Measurements from ENCODE around the gene MDM2. TPM values are rescaled to one million over a fixed set of nuclear protein-coding genes. Genes with fewer than 3 reads are reported as not detected.

Gene MDM2
- total RNA-seq, 1 donor from 2014 or later: 113 TPM

- TF ChIP-seq CTCF (IDR thresholded peaks at IDR 0.05; ENCODE audit: unreplicated experiment): no peak
- DNase-seq (ENCODE audit: low spot score): no peak
- no peak overlapping the region for H3K4me3 Mint-ChIP-seq (ENCODE audit: unreplicated experiment)
- no peak overlapping the region for H3K27ac Mint-ChIP-seq (ENCODE audit: unreplicated experiment)
- H3K4me1 Mint-ChIP-seq (ENCODE audit: unreplicated experiment): no peaks in the 10 kb centered on the region
- H3K27me3 Mint-ChIP-seq (ENCODE audit: unreplicated experiment): no peaks in the 10 kb centered on the region
- peaks cover 21% of the 10 kb centered on the region for H3K36me3 Mint-ChIP-seq (ENCODE audit: low read depth, unreplicated experiment)
- no peaks in the 10 kb centered on the region for H3K9me3 Mint-ChIP-seq (ENCODE audit: unreplicated experiment)
These were observed 15.7 kb downstream of the MDM2 start for GRCh38 chr12:68823696-68824095.

- no peak for TF ChIP-seq CTCF (IDR thresholded peaks at IDR 0.05; ENCODE audit: unreplicated experiment)
- DNase-seq (ENCODE audit: low spot score): no peak
- Mint-ChIP-seq H3K4me1 (ENCODE audit: unreplicated experiment) (no peaks in the 10 kb centered on the region), H3K9me3 (ENCODE audit: unreplicated experiment) (no peaks in the 10 kb centered on the region), H3K36me3 (ENCODE audit: low read depth, unreplicated experiment) (peaks cover 21% of the 10 kb centered on the region), H3K27ac (ENCODE audit: unreplicated experiment) (no peak overlapping the region), H3K27me3 (ENCODE audit: unreplicated experiment) (no peaks in the 10 kb centered on the region), H3K4me3 (ENCODE audit: unreplicated experiment) (no peak overlapping the region)
These were observed 16.2 kb downstream of the MDM2 start for GRCh38 chr12:68824131-68824530.

GRCh38 chr12:68824597-68825250, 16.7 kb downstream of the MDM2 start:
- Mint-ChIP-seq H3K36me3 (ENCODE audit: low read depth, unreplicated experiment) (peaks cover 21% of the 10 kb centered on the region), H3K4me3 (ENCODE audit: unreplicated experiment) (no peak overlapping the region), H3K27me3 (ENCODE audit: unreplicated experiment) (no peaks in the 10 kb centered on the region), H3K9me3 (ENCODE audit: unreplicated experiment) (no peaks in the 10 kb centered on the region), H3K4me1 (ENCODE audit: unreplicated experiment) (no peaks in the 10 kb centered on the region), H3K27ac (ENCODE audit: unreplicated experiment) (no peak overlapping the region)
- no peak for TF ChIP-seq CTCF (IDR thresholded peaks at IDR 0.05; ENCODE audit: unreplicated experiment)
- no peak for DNase-seq (ENCODE audit: low spot score)

DNA sequence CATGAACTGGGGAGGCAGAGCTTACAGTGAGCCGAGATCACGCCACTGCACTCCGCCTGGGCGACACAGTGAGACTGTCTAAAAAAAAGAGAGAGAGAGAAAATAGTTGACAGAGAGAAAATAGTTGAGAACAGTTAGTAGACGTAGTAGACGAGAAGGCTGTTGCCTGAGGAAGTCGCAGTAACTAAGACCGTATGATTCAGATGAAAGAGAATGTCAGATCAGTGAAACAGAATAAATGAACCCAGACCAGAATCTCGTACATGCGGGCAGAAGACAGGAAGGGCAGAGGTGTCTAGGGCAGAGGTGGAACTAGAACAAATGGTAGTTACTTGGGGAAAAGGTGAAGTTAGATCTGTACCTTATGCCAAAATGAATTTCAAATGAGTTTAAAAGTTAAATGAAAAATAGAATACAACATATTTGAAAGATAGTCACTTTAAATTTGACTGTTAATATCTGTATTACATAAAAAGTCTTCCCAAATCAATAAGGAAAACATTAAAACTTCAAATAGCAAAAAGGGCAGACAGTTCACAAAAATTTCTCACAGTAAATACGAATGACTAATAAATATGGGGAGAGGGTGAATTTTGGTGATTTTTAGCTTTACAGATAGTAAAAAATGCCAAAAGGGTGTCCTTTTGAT, 17.7 kb downstream of the MDM2 start:
- no peak for DNase-seq (ENCODE audit: low spot score)
- peaks cover 5% of the 10 kb centered on the region for H3K4me1 Mint-ChIP-seq (ENCODE audit: unreplicated experiment)
- no peak overlapping the region for H3K27ac Mint-ChIP-seq (ENCODE audit: unreplicated experiment)
- no peak overlapping the region for H3K4me3 Mint-ChIP-seq (ENCODE audit: unreplicated experiment)
- TF ChIP-seq CTCF (IDR thresholded peaks at IDR 0.05; ENCODE audit: unreplicated experiment): no peak
- peaks cover 26% of the 10 kb centered on the region for H3K36me3 Mint-ChIP-seq (ENCODE audit: low read depth, unreplicated experiment)
- no peaks in the 10 kb centered on the region for H3K27me3 Mint-ChIP-seq (ENCODE audit: unreplicated experiment)
- no peaks in the 10 kb centered on the region for H3K9me3 Mint-ChIP-seq (ENCODE audit: unreplicated experiment)
